Panc1 (cell line): ENCODE results near the gene AHNAK. TPM values are rescaled to one million over a fixed set of nuclear protein-coding genes. Genes with fewer than 3 reads are reported as not detected.
"Not testable (repeated sequence)": the region's sequence is repeated elsewhere in the genome, so short reads cannot be mapped to it uniquely, and the experiment has no call there.

ENCODE experiments used
- ATAC-seq: fragments of 200-7000 bp; cut with Tn5 transposase; 2 replicates; pipeline ENCODE4 v1.9.1; 2020; ENCODE audit warnings: mild to moderate bottlenecking, moderate library complexity
- BruUV-seq: library from RNA; stranded (reverse); fragments of 400-500 nt; replicated peaks from 2 replicates; lab custom pipeline; 2021; lab: Mats Ljungman, UMichigan
- CTCF ChIA-PET: fragments of 300-600 bp; sonication (Branson Sonifier 250); formaldehyde crosslinking; loops from one replicate; lab custom pipeline; 2022; ENCODE audit warnings: antibody characterized with exemption; lab: Charles Lee
- POLR2A ChIA-PET: fragments of 300-600 bp; sonication (Branson Sonifier 250); formaldehyde crosslinking; loops from one replicate; lab custom pipeline; 2022; ENCODE audit warnings: antibody characterized with exemption; lab: Charles Lee
- DNase-seq: peaks from one replicate; pipeline ENCODE4 v3.0.0-alpha.2; 2010; ENCODE audit warnings: low read depth, low spot score
- H3K27ac ChIP-seq: 2 replicates; pipeline ENCODE4 v1.5.1; 2011; ENCODE audit warnings: mild to moderate bottlenecking, low read length, inconsistent platforms
- H3K27me3 ChIP-seq: fragments of 200-500 bp; sonication (Bioruptor generic); 2 replicates; pipeline ENCODE4 v1.6.0; 2014; ENCODE audit warnings: low read length, inconsistent platforms; ENCODE audit not compliant: control insufficient read depth, insufficient read depth
- H3K36me3 ChIP-seq: fragments of 200-500 bp; sonication (Bioruptor generic); 2 replicates; pipeline ENCODE4 v1.5.1; 2014; ENCODE audit warnings: inconsistent platforms, mild to moderate bottlenecking, low read length, moderate library complexity; ENCODE audit not compliant: control insufficient read depth, insufficient read depth
- H3K4me1 ChIP-seq: 2 replicates; pipeline ENCODE4 v1.5.1; 2011; ENCODE audit warnings: inconsistent platforms, mild to moderate bottlenecking, low read length, moderate library complexity; ENCODE audit not compliant: control insufficient read depth, insufficient read depth
- H3K4me3 ChIP-seq, 2 experiments: 2 replicates each; pipeline ENCODE4 v1.5.1; 2011 to 2012; ENCODE audit warnings: low read depth in 2 of 2, low read length in 2 of 2, mild to moderate bottlenecking in 2 of 2, inconsistent platforms in 1 of 2, moderate library complexity in 1 of 2
- H3K9me3 ChIP-seq: fragments of 200-500 bp; sonication (Bioruptor generic); 2 replicates; pipeline ENCODE4 v1.5.1; 2014; ENCODE audit warnings: low read depth, mild to moderate bottlenecking, inconsistent platforms, low read length, moderate library complexity; ENCODE audit not compliant: control insufficient read depth, insufficient read depth
- CTCF ChIP-seq: fragments of 450-650 bp; IDR thresholded peaks from 2 replicates; pipeline ENCODE4 v1.5.1; 2017; ENCODE audit warnings: mild to moderate bottlenecking
- POLR2AphosphoS5 ChIP-seq: IDR thresholded peaks from 2 replicates; pipeline ENCODE4 v1.6.1; 2012; ENCODE audit warnings: mild to moderate bottlenecking, low read depth, low read length, moderate library complexity
- REST ChIP-seq, 2 experiments: IDR thresholded peaks; 2 replicates each; pipeline ENCODE4 v1.6.1; 2011 to 2012; ENCODE audit warnings: low read depth in 2 of 2, control low read depth in 1 of 2, low read length in 1 of 2, mild to moderate bottlenecking in 1 of 2, moderate library complexity in 1 of 2; ENCODE audit not compliant: insufficient read depth in 1 of 2
- SIN3A ChIP-seq: IDR thresholded peaks from 2 replicates; pipeline ENCODE4 v1.6.1; 2012; ENCODE audit warnings: low read depth, mild to moderate bottlenecking, low read length, moderate library complexity, borderline replicate concordance; ENCODE audit not compliant: insufficient read depth
- TCF7L2 ChIP-seq: IDR thresholded peaks from 2 replicates; pipeline ENCODE4 v1.6.1; 2011; ENCODE audit warnings: mild to moderate bottlenecking, low read depth, low read length, inconsistent platforms
- in situ Hi-C: cut with HindIII; loops from 2 replicates; pipeline ENCODE4 v1.10.0; 2016; ENCODE audit warnings: low sequenced_read_pairs, low pct_unique_long_range_greater_than_20kb
- intact Hi-C: fragments of 100-400 bp; cut with micrococcal nuclease; formaldehyde crosslinking; loops from one replicate; pipeline ENCODE4 v1.10.0; 2022; ENCODE audit not compliant: unreplicated experiment
- total RNA-seq: library from RNA; stranded (reverse); gene quantifications from one replicate; pipeline ENCODE4 v1.2.1, GENCODE V29; 2021; ENCODE audit not compliant: unreplicated experiment

The AHNAK gene
- total RNA-seq, 1 experiment from 2014 or later, result 844 TPM

GRCh38 chr11:62387381-62387780 lies 159.2 kb downstream of the AHNAK start:
- in situ Hi-C loops (no loop called here), intact Hi-C loops (no loop called here)
- DNase-seq (no peak), ATAC-seq (no peak)
- no peaks in the 10 kb centered on the region for H3K36me3 ChIP-seq
- TF ChIP-seq POLR2AphosphoS5, result no peak
- TF ChIP-seq TCF7L2, result no peak
- no peak for TF ChIP-seq REST (IDR thresholded peaks at IDR 0.05; ENCODE audit: insufficient read depth in 1 of 2, low read depth in 2 of 2, low read length in 1 of 2)
- no peak for TF ChIP-seq SIN3A
- TF ChIP-seq CTCF, result no peak
- no peaks in the 10 kb centered on the region for H3K9me3 ChIP-seq
- peaks cover under 1% of the 10 kb centered on the region; the same call in 1 of the 2 replicates for H3K4me1 ChIP-seq
- H3K27ac ChIP-seq, result no peak overlapping the region
- no TSS peak for BruUV-seq
- ChIA-PET CTCF (interaction anchor here (0.7 kb wide), 1 partner anchor 60 kb away, joined by 3 read pairs; no protein-coding TSS in a partner anchor), POLR2A (no interaction called here)
- no peak overlapping the region for H3K4me3 ChIP-seq
- H3K27me3 ChIP-seq, result no peaks in the 10 kb centered on the region

DNA sequence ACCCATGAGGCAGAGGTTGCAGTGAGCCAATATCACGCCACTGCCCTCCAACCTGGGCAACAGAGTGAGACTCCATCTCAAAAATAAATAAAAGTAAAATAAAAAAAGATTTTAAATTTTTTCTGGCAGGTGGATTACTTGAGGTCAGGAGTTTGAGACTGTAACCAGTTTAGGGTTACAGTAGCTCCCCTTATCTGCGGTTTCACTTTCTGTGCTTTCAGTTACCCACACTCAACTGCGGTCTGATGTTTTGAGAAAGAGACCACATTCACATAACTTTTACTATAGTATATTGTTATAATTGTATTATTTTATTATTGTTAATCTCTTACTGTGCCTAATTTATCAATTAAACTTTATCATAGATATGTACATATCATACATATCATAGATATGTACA lies 160.5 kb downstream of the AHNAK start:
- CTCF ChIA-PET, DNase-seq, BruUV-seq, H3K27ac ChIP-seq, H3K9me3 ChIP-seq, H3K4me3 ChIP-seq, in situ Hi-C loops, intact Hi-C loops, POLR2A ChIA-PET, H3K36me3 ChIP-seq, ATAC-seq, H3K27me3 ChIP-seq: not testable (repeated sequence)
- H3K4me1 ChIP-seq, result peaks cover 10% of the 10 kb centered on the region

- no peak for ATAC-seq
- H3K27me3 ChIP-seq, result no peaks in the 10 kb centered on the region
- no peak overlapping the region for H3K27ac ChIP-seq
- in situ Hi-C loops (no loop called here), intact Hi-C loops (no loop called here)
- TF ChIP-seq POLR2AphosphoS5, result no peak
- no peak for TF ChIP-seq REST (IDR thresholded peaks at IDR 0.05; ENCODE audit: insufficient read depth in 1 of 2, low read depth in 2 of 2, low read length in 1 of 2)
- TF ChIP-seq SIN3A, result no peak
- TF ChIP-seq CTCF, result no peak
- TF ChIP-seq TCF7L2, result no peak
- BruUV-seq, result no TSS peak
- H3K9me3 ChIP-seq, result no peaks in the 10 kb centered on the region
- ChIA-PET POLR2A (interaction anchor here (0.6 kb wide), 1 partner anchor 288 kb away, joined by 3 read pairs; the partner anchor contains the start of gene UQCC3), CTCF (interaction anchor here (0.7 to 0.9 kb wide), 2 partner anchors 12 to 128 kb away, joined by 3 to 4 read pairs; no protein-coding TSS in a partner anchor)
- no peak overlapping the region for H3K4me3 ChIP-seq
- peaks cover 15% of the 10 kb centered on the region for H3K4me1 ChIP-seq
- DNase-seq, result no peak
- H3K36me3 ChIP-seq, result no peaks in the 10 kb centered on the region
These were observed 162.8 kb downstream of the AHNAK start for GRCh38 chr11:62383822-62384221.
